Caco-2 (cell line): ENCODE measurements around the gene SLC27A2. TPM values are rescaled to one million over a fixed set of nuclear protein-coding genes. Genes with fewer than 3 reads are reported as not detected.
A peak's percentile ranks its signal among the peaks of the same experiment; 100 is the strongest.

Source experiments
- BruUV-seq: library from RNA; stranded (reverse); fragments of 400-500 nt; replicated peaks from 2 replicates; lab custom pipeline; 2021; lab: Mats Ljungman, UMichigan
- CTCF ChIA-PET: fragments of 300-600 bp; sonication (Branson Sonifier 250); formaldehyde crosslinking; loops from one replicate; lab custom pipeline; 2022; ENCODE audit warnings: antibody characterized with exemption; lab: Charles Lee
- POLR2A ChIA-PET: fragments of 300-600 bp; sonication (Branson Sonifier 250); formaldehyde crosslinking; loops from one replicate; lab custom pipeline; 2022; ENCODE audit warnings: antibody characterized with exemption; lab: Charles Lee
- DNase-seq, 2 experiments: peaks; one replicate each; pipeline versions ENCODE4 v3.0.0 to v3.0.0-alpha.2; 2020 to 2022
- H3K27me3 ChIP-seq: replicated peaks from 2 replicates; pipeline ENCODE4 v1.6.0; 2011; ENCODE audit warnings: low read length; ENCODE audit not compliant: control insufficient read depth, insufficient read depth
- H3K36me3 ChIP-seq: 2 replicates; pipeline ENCODE4 v1.5.1; 2011; ENCODE audit warnings: low read length; ENCODE audit not compliant: control insufficient read depth, insufficient read depth
- H3K4me1 ChIP-seq: fragments of 250-450 bp; sonication (Bioruptor Pico); 2 replicates; pipeline ENCODE4 v1.5.1; 2020; ENCODE audit warnings: mild to moderate bottlenecking
- H3K4me3 ChIP-seq: 2 replicates; pipeline ENCODE4 v1.5.1; 2011; ENCODE audit warnings: low read depth, mild to moderate bottlenecking, control low read depth, low read length
- H3K9me3 ChIP-seq: fragments of 250-450 bp; sonication (Bioruptor Pico); 2 replicates; pipeline ENCODE4 v1.5.1; 2020; ENCODE audit warnings: mild to moderate bottlenecking, moderate library complexity
- H3K27ac Mint-ChIP-seq: one replicate; pipeline ENCODE4 v1.8.0; 2022; ENCODE audit warnings: mixed read lengths; ENCODE audit not compliant: unreplicated experiment
- H3K27me3 Mint-ChIP-seq: one replicate; pipeline ENCODE4 v1.8.0; 2022; ENCODE audit warnings: mixed read lengths; ENCODE audit not compliant: insufficient read depth, unreplicated experiment
- H3K36me3 Mint-ChIP-seq: one replicate; pipeline ENCODE4 v1.8.0; 2022; ENCODE audit warnings: mild to moderate bottlenecking, mixed read lengths; ENCODE audit not compliant: insufficient read depth, unreplicated experiment
- H3K4me1 Mint-ChIP-seq: one replicate; pipeline ENCODE4 v1.8.0; 2022; ENCODE audit warnings: low read depth, mixed read lengths; ENCODE audit not compliant: unreplicated experiment
- H3K4me3 Mint-ChIP-seq: one replicate; pipeline ENCODE4 v1.8.0; 2022; ENCODE audit warnings: mild to moderate bottlenecking, moderate library complexity, mixed read lengths; ENCODE audit not compliant: unreplicated experiment
- H3K9me3 Mint-ChIP-seq: one replicate; pipeline ENCODE4 v1.8.0; 2022; ENCODE audit warnings: mixed read lengths; ENCODE audit not compliant: unreplicated experiment
- CTCF ChIP-seq, 2 experiments: fragments of 200-600 bp in 1 of 2; IDR thresholded peaks; 1 replicate in 1 of 2; 2 replicates in 1 of 2; pipeline versions ENCODE4 v1.5.1 to v1.8.0; 2011 to 2022; ENCODE audit warnings: antibody characterized with exemption in 1 of 2, control low read depth in 1 of 2, inconsistent platforms in 1 of 2, low read depth in 1 of 2, low read length in 1 of 2, mild to moderate bottlenecking in 1 of 2, moderate library complexity in 1 of 2; ENCODE audit not compliant: insufficient read depth in 1 of 2, severe bottlenecking in 1 of 2, unreplicated experiment in 1 of 2
- intact Hi-C: fragments of 100-400 bp; cut with micrococcal nuclease; formaldehyde crosslinking; loops from one replicate; pipeline ENCODE4 v1.10.0; 2022; ENCODE audit not compliant: unreplicated experiment
- total RNA-seq: library from RNA; stranded (reverse); gene quantifications from 2 replicates; pipeline ENCODE4 v1.2.3, GENCODE V29; 2022

SLC27A2 gene
- total RNA-seq, 1 experiment from 2014 or later, result 31.2 TPM

GRCh38 chr15:50181201-50181968 is 611 bp upstream of the SLC27A2 start:
- no peaks in the 10 kb centered on the region for H3K9me3 ChIP-seq
- Mint-ChIP-seq H3K4me3 (peak overlapping the region; percentile 88), H3K27ac (no peak overlapping the region), H3K4me1 (peaks cover 11% of the 10 kb centered on the region), H3K27me3 (no peaks in the 10 kb centered on the region), H3K9me3 (no peaks in the 10 kb centered on the region), H3K36me3 (no peaks in the 10 kb centered on the region)
- ChIA-PET POLR2A (no interaction called here), CTCF (interaction anchor here (0.5 to 2.8 kb wide), 5 partner anchors 33 to 326 kb away, joined by 3 to 20 read pairs (median 6); no protein-coding TSS in a partner anchor)
- intact Hi-C loops, result no loop called here
- H3K27me3 ChIP-seq, result no peaks in the 10 kb centered on the region
- TF ChIP-seq CTCF (IDR thresholded peaks at IDR 0.05; ENCODE audit: insufficient read depth in 1 of 2, low read depth in 1 of 2, low read length in 1 of 2, severe bottlenecking in 1 of 2, unreplicated experiment in 1 of 2), result no peak
- H3K4me1 ChIP-seq, result no peaks in the 10 kb centered on the region
- no peaks in the 10 kb centered on the region for H3K36me3 ChIP-seq
- BruUV-seq, result no TSS peak
- peak overlapping the region; percentile 83 for H3K4me3 ChIP-seq
- DNase-seq, result no peak

- ChIA-PET CTCF (interaction anchor here (0.5 to 2.8 kb wide), 4 partner anchors 34 to 327 kb away, joined by 4 to 20 read pairs (median 10); no protein-coding TSS in a partner anchor), POLR2A (no interaction called here)
- H3K27me3 Mint-ChIP-seq, result no peaks in the 10 kb centered on the region
- H3K4me3 Mint-ChIP-seq, result peak overlapping the region; percentile 88
- peaks cover 11% of the 10 kb centered on the region for H3K4me1 Mint-ChIP-seq
- no peaks in the 10 kb centered on the region for H3K27me3 ChIP-seq
- H3K36me3 Mint-ChIP-seq, result no peaks in the 10 kb centered on the region
- no TSS peak for BruUV-seq
- peak; percentile 73 to 84 for DNase-seq
- H3K4me3 ChIP-seq, result peak overlapping the region; percentile 83
- no peak for TF ChIP-seq CTCF (IDR thresholded peaks at IDR 0.05; ENCODE audit: insufficient read depth in 1 of 2, low read depth in 1 of 2, low read length in 1 of 2, severe bottlenecking in 1 of 2, unreplicated experiment in 1 of 2)
- no peaks in the 10 kb centered on the region for H3K9me3 Mint-ChIP-seq
- H3K36me3 ChIP-seq, result no peaks in the 10 kb centered on the region
- peak overlapping the region; percentile 51 for H3K27ac Mint-ChIP-seq
- intact Hi-C loops, result loop anchor here (1.0 to 2.0 kb wide), 2 partner anchors 34 to 134 kb away; no protein-coding TSS in a partner anchor
- no peaks in the 10 kb centered on the region for H3K9me3 ChIP-seq
- peaks cover 5% of the 10 kb centered on the region; the same call in 1 of the 2 replicates for H3K4me1 ChIP-seq
Observed at GRCh38 chr15:50182219-50183013, 420 bp downstream of the SLC27A2 start.
